Activated T-helper 1 cell treated with Interleukin-2 at 50 U/mL for 16 hours (primary cell): ENCODE measurements around the gene APOBEC3C.
A peak's percentile ranks its signal among the peaks of the same experiment; 100 is the strongest.
"Not testable (repeated sequence)": the region's sequence is repeated elsewhere in the genome, so short reads cannot be mapped to it uniquely, and the experiment has no call there.

ENCODE experiments used
- DNase-seq: peaks from one replicate; pipeline ENCODE4 v3.0.0-alpha.2; 2020; ENCODE audit warnings: low read depth

The APOBEC3C gene

GRCh38 chr22:38981992-38982927 lies 31.8 kb upstream of the APOBEC3C start, which contains the start of gene APOBEC3B:
Gene APOBEC3B, plus strand, starts transcription at chr22:38982347. Its CDS starts 107 bp downstream, at chr22:38982454.
- peak; percentile 43 for DNase-seq

- no peak for DNase-seq
Observed at GRCh38 chr22:38984224-38984623, 29.8 kb upstream of the APOBEC3C start.

DNA sequence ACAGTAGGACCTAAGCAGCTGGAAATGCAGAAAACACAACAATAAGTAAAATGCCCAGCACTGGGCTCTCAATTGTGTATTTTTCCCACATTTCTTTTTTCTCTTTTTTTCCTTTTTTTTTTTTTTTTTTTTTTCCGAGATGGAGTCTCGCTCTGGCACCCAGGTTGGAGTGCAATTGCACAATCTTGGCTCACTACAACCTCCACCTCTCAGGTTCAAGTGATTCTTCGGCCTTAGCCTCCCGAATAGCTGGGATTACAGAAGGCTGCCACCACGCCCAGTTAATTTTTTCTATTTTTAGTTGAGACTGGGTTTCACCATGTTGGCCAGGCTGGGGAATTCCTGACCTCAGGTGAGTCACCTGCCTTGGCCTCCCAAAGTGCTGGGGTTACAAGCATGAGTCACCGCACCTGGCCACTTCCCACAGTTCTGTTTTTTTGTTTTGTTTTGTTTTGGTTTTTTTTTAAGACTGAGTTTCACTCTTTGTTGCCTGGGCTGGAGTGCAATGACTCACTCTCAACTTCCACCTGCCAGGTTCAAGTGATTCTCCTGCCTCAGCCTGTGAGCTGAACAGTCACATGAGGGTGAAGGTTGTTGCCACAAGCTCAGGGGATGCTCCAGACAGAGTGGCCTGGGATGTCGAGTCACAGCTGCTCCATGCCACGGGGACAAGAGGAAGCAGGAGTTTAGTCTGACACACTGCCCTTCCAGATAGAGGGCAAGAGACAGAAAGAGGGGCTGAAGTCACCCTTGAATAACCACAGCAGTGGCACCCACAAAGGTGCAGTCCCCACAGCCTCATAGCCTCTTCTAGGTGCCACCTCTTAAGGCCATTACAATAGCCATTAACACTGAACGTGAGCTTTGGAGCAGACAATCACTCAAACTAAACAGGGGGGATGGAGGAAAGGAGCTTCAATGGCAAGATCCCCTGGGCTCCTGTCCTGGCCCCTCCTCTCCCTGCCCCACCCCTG lies 29.0 kb upstream of the APOBEC3C start:
- DNase-seq: peak; percentile 76

- no peak for DNase-seq
Observed at GRCh38 chr22:38986629-38987028, 27.4 kb upstream of the APOBEC3C start.

DNA sequence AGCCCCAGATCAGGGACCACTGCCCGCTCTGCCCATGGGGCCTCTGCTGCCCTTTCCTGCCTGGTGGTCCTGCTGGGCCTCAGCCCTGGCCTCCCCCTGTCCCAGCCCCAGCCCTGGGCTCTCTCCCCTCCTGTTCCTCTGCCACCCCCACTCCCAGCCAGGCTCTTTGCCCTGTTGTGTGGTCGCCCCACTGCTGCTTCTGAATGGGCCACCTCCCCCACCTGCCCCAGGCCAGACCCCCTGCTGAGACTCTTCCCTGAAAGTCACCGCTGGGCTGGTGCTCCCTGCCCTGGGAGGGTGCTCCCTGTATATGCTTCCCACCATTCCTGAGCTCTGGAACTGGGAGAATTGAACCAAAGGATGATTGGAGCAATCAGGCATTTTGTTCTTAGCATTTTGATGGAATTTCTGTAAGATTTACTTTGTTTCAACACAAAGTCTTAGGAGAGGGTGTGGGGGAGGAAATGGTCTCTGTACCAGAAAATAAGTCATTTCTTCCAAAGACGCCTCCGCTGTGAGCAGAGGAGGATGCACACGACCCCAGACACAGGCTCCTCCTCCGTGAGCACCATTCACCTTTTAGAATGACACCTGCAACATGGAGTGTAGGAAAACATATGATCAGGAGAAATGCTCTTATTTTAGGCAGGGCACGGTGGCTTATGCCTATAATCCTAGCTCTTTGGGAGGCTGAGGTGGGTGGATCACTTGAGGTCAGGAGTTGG lies 26.7 kb upstream of the APOBEC3C start:
- DNase-seq: no peak

- peak; percentile 22 for DNase-seq
Observed at GRCh38 chr22:38989466-38989865, 24.6 kb upstream of the APOBEC3C start.

DNA sequence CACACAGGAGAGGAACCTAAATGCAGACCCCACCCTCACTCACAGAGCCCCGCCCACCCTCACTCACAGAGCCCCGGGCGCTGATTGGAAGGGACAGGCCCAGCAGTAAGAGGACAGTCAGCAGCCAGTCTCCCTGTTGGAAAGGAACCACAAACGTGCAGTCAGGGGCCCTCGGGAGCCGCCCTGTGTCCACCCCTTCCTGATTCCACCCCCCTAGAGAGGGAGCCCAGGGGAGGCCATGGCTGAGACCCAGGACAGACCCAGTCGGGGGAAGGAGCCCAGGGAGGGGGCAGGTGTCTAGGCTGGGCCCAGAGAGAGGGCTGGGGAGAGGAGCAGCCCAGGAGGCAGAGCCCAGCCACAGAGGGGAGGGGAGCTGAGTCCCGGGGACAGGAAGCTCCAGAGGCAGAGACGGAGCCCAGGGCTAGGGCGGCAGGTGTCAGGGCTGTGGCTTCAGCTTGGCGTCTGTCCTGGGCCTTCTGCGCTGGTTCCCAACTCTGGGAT lies 21.1 kb upstream of the APOBEC3C start:
- not testable (repeated sequence) for DNase-seq

GRCh38 chr22:38996105-38996504 lies 18.0 kb upstream of the APOBEC3C start:
- no peak for DNase-seq

DNA sequence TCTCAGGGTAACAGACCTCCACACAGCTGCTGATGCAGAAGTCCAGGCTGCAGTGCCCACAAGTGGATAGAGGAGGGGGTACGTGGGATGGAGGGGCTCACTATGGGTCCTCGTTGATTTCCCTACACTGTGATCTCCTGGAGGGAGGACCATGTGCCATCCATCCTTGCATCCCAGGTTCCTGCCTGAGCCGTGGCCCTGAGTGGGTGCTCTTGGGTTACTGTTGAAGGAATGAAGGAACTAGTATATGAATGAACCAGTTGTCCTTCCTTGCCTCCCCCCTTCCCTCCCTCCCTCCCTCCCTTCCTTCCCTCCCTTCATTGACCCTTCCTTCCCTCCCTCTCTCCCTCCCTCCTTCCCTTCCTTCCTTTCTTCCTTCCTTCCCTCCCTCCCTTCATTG lies 16.5 kb upstream of the APOBEC3C start:
- DNase-seq: no peak

GRCh38 chr22:39003165-39003638 lies 10.9 kb upstream of the APOBEC3C start:
- DNase-seq: peak; percentile 57

DNA sequence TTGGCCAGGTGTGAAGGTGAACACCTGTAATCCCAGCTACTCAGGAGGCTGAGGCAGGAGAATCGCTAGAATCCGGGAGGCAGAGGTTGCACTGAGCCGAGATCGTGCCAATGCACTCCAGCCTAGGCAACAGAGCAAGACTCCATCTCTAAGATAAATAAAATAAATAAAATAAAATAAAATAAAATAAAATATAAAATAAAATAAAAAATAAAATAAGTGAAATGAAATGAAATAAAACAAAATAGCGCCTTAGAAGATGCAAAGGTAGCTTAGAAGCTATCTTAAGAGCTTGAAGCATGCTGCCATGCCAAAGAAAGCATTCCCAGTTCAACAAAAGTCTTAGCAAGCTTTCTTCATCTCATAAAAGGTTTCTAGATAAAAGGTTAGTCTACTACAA lies 6.9 kb upstream of the APOBEC3C start:
- DNase-seq: no peak

GRCh38 chr22:39008271-39008850 lies 5.7 kb upstream of the APOBEC3C start:
- DNase-seq: not testable (repeated sequence)

DNA sequence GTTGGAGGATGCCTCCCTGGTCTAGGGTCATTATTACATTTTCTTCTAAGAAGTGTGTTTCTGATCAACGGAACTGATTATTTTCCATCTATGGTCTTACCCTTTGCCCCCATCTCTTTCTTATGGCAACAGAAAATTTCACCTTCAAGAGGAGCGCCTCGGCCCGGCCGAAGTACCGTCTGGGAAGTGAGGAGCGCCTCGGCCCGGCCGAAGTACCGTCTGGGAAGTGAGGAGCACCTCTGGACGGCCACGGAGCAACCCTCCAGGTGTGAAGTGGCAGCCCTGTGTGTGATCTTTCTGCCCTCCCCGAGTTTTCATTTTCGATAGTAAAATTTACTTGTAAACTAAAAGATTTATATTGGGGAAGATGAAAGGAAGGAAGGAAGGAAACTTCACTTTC lies 3.1 kb upstream of the APOBEC3C start:
- no peak for DNase-seq

GRCh38 chr22:39012533-39013511 lies 1.2 kb upstream of the APOBEC3C start:
- no peak for DNase-seq

DNA sequence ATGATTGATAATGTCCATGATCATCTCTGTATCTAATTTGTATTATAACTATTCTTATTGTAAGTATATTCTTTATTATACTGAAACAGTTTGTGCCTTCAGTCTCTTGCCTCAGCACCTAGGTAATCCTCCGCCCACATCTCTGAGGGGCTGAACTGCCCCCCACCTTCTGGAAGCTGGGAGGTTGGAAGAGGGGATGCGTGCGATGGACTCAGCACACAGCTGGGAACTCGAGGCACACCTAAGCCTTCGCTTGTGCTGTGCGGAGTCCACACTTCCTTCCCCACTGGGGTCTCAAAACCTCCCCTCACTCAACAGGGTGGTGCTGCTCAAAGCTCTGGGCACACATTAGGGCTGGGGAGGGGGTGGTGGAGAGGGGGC lies 506 bp upstream of the APOBEC3C start:
- not testable (repeated sequence) for DNase-seq

DNA sequence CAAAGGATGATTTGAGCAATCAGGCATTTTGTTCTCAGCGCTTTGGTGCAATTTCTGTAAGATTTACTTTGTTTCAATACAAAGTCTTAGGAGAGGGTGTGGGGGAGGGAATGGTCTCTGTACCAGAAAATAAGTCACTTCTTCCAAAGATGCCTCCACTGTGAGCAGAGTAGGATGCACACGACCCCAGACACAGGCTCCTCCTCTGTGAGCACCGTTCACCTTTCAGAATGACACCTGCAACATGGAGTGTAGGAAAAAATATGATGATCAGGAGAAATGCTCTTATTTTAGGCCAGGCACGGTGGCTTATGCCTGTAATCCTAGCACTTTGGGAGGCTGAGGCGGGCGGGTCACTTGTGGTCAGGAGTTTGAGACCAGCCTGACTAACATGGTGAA lies 665 bp downstream of the APOBEC3C start:
- DNase-seq: not testable (repeated sequence)

DNA sequence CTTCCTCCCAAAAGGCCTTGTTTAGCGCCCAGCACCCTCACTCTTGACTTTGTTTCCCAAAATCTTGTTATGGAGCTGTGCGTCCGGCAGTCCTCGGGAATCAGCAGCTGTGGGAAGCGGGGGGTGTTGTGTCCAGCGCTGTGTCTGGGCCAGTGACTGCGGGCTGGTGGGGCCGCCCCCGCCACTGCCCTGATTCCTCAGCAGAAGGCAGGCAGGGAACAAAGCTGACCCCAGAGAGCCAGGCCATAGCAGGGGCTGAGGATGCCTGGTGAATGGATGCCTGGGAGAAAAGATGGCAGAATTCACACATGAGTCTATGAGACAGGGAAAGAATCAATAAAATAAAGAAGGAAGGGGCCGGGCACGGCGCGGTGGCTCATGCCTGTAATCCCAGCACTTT lies 2.5 kb downstream of the APOBEC3C start:
- DNase-seq: no peak

DNA sequence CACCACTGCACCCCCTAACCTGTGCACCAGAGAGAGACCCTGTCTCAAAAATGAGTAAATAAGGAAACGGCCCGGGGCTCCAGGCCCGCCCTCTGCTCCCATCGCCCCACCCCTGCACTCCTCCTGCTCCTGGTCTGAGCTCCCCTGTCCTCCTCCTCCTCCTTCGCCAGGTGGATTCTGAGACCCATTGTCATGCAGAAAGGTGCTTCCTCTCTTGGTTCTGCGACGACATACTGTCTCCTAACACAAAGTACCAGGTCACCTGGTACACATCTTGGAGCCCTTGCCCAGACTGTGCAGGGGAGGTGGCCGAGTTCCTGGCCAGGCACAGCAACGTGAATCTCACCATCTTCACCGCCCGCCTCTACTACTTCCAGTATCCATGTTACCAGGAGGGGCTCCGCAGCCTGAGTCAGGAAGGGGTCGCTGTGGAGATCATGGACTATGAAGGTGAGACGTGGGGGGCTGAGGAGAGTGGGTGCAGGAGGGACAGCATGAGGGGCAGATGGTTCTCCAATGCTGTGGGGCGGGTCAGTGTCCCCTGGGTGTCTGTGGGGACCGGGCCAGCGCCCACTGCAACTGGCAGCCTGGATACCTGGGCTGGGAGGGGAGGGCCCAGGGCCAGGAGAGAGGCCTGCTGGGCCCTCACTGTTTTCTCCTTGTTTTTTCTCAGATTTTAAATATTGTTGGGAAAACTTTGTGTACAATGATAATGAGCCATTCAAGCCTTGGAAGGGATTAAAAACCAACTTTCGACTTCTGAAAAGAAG lies 3.7 kb downstream of the APOBEC3C start:
- no peak for DNase-seq

DNA sequence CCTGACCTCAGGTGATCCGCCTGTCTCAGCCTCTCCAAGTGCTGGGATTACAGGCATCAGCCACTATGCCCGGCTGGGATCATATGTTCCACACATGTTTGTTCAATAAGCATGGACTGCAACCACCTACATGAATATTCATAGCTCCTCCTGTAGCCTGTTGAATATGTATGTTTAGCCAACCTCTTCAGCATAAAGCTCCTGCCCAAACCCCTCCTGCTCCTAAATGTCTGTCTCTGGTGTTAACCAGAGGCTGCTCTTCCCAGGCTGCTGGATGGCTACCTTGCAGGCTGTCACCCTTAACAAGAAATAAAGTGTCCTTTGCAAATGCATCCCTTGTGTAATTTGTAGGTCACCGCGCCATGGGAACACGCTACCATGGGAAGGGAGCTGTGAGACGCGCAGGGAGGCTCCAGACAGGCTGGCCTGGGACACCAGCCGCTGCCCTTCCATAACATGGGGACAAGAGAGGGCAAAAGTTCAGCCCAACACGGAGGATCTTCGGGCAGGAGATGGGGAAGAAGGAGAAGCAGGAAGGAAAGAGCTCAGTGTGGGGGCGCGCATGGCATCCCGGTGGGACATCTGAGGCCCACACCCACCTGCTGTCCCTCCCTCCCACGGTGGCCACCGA lies 6.1 kb downstream of the APOBEC3C start:
- not testable (repeated sequence) for DNase-seq
